Fibroblast of skin of right quadriceps (primary cell): ENCODE data around the gene VWC2L.

Experiments
- DNase-seq: peaks from one replicate; pipeline ENCODE4 v3.0.0-alpha.2; 2013

The VWC2L gene

GRCh38 chr2:214604861-214605260 is 194.0 kb downstream of the VWC2L start:
- peak; percentile 79 for DNase-seq

DNA sequence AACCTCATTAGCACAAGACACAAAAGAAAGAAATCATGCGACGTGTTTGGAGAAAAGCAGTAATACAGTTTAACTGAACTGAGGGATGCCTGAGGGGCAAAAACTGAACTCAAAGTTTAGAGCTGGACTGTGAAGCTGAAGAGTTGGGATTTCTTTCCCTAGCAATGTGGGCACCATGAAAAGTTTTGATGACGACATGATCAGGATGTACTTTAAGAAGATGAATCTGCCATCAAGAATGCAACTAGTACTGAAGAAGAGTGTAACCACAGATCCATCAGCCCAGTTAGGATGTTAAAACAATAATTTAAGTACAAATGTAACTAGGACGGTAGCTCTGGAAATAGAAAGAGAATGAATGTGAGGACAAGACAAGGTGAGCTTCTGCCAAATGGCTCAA is 196.2 kb downstream of the VWC2L start:
- DNase-seq = no peak

- DNase-seq = no peak
These were observed 200.2 kb downstream of the VWC2L start for GRCh38 chr2:214611015-214611414.

- DNase-seq = no peak
These were observed 213.4 kb downstream of the VWC2L start for GRCh38 chr2:214624166-214624760.

GRCh38 chr2:214628091-214628490 is 217.2 kb downstream of the VWC2L start:
- no peak for DNase-seq
